DMS153 treated with DMSO at 0.1 percent for 48 hours (cell line): ENCODE results near the gene OAS3.
"Not testable (repeated sequence)": the region's sequence is repeated elsewhere in the genome, so short reads cannot be mapped to it uniquely, and the experiment has no call there.

ENCODE experiments used
- DNase-seq: peaks from one replicate; lab custom pipeline; 2025; ENCODE audit not compliant: unreplicated experiment; lab: John Stamatoyannopoulos, UW

OAS3 gene

DNA sequence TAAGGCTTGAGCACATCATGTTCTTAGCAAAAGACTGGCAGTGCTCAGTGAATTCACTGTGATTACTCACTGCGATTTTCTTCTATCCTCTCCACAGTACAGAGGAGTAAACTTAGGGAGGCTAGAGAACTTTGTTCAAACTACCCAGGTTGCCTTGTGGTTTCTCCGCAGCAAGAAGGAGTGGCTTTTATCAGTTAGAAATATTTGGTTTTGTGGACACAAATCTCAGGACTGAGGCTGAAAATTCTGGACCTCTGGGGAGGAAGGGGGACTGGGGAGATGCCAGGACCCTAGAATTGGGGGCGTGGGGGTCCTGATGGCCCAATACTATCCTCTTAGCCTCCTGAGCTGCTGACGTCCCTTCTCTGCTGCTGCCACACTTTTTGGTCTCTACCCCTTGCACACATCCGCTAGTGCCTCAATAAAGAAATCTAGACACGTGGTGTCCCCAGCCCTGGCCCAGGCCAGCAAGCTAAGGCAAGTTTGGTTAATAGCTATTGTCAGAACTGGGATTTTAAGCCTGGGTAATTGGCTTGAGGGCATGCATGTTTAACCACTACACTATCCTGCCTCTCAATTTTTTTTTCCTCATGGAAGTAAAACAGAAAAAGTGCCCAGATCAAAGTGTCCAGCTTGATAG lies 40.9 kb downstream of the OAS3 start:
- no peak for DNase-seq

DNA sequence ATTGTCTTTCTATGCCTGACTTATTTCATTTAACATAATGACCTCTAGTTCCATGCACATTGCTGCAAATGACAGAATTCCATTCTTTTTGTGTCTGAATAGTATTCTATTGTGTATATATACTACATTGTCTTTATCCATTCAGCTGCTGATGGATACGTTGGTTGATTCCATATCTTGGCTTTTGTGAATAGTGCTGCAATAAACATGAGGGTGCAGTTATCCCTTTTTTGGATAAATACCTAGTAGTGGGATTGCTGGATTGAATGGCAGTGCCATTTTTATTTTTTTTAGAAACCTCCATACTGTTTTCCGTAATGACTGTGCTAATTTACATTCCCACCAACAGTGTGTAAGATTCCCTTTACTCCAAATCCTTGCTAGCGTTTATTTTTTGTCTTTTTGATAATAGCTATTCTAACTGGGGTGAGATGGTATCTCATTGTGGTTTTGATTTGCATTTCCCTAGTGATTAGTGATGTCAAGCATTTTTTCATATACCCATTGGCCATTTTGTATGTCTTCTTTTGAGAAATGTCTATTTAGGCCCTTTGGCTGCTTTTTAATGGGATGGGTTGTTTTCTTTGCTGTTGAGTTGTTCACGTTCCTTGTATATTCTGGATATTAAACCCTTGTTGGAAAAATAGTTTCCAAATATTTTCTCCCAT lies 42.4 kb downstream of the OAS3 start:
- DNase-seq, result no peak

DNA sequence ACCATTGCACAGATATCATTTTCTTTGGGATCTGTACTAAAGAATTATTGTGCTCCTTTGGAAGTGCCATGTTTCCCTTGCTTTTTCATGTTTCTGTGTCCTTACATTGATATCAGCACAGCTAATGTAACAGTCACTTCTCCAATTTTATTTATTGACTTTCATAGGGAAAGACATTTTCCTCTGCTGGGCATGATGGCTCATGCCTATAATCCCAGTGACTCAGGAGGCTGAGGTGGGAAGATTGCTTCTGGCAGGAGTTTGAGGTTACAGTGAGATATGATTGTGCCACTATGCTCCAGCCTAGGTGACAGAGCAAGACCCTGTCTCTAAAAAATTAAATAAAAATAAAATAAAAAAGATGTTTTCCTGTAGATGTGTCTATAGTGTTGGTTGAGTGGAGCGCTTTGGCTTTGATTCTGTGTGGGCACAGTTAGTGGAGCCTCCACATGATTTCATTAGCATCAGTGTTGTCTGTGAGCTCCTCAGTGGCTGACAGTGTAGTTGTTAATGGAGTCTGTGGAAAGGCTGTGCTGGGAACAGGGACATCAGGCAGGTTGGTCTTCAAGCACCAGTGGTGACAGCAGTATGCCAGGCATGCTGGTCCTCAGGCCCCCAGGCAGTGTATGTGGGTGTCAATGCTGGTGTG lies 47.5 kb downstream of the OAS3 start:
- no peak for DNase-seq

DNA sequence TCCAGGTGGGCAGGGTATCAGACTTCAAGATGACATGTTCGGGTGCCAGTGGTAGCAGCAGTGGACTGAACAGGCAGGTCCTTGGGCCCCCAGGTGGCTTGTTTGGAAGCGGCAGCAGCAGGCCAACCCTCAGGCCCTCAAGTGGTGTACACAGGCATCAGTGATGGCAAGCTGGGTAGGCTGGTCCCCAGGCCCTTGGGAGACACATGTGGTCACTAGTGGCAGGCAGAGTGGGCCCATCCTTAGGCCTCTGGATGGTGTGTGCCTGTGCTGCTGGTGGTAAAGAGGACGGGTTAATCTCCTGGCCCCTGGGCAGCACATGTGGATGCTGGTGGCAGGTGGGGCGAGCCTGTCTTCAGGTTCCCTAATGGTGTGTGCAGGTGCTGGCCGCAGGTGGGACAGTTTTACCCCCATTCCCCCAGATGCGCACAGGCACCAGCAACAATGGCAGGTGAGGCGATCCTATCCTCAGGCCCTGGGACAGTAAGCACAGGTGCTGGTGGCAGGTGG lies 48.1 kb downstream of the OAS3 start:
- no peak for DNase-seq

DNA sequence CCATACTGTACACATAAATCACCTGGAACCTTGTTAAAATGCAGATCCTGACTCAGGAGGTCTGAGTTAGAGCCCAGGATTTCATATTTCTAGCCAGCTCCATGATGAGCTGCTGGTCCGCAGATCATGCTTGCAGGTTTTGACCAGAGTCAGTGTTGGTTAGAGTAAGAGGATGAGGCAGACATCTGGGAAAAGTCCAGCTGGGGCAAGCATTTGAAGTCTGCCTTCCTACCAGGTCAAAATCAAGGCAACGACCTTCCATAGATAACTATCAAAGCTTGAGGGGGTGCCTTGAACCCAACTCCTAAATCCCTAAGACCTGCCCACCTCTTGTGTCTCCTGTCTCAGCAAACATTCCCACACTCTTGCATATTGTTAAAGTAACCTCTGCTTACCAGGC lies 49.3 kb downstream of the OAS3 start:
- no peak for DNase-seq

DNA sequence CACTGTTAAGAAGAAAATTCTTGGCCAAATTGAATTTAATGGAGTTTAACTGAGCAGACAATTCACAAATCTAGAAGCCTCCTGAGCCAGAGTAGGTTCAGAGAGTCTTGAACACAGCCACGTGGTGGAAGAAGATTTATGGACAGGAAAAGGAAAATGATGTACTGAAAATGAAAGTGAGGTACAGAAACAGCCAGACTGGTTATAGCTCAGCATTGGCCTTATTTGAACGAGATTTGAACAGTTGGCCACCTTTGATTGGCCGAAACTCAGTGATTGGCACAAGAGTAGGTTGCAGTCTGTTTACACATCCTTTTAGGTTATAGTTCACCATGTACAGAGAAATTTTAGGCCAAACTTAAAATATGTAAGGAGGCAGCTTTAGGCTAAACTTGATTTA lies 50.0 kb downstream of the OAS3 start:
- no peak for DNase-seq

DNA sequence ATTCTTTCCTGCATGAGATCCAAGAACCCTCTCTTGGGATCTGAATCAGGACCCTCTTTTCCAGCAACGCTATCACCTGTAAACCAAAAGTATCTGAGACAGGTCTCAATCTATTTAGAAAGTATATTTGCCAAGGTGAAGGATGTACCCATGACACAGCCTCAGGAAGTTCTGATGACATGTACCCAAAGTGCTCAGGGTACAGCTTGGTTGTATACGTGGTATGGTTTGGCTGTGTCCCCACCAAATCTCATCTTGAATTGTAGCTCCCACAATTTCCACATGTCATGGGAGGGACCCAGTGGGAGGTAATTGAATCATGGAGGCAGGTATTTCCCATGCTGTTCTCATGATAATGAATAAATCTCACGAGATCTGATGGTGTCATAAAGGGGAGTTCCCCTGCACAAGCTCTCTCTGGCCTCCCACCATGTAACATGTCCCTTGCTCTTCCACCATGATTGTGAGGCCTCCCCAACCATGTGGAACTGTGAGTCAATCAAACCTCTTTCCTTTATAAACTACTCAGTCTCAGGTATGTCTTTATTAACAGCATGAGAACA lies 50.6 kb downstream of the OAS3 start:
- not testable (repeated sequence) for DNase-seq

DNA sequence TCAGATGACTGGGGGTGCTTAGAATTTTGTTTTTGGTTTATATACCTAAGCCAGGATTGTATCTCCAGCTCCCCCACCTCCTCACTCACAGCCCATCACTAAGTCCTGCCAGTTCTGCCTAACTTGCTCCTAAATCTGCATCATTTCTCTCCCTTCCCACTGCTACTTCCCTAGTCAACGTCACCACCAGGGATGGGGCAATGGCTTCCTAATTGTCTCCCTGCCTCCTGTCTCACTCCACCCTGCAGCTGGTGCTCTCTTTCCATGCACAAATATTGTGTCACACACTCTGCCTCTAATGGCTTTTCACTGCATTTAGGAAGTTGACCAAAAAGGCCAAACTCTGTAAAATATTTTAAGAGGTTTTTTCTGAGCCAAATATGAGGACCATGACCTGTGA lies 51.5 kb downstream of the OAS3 start:
- DNase-seq, result no peak

DNA sequence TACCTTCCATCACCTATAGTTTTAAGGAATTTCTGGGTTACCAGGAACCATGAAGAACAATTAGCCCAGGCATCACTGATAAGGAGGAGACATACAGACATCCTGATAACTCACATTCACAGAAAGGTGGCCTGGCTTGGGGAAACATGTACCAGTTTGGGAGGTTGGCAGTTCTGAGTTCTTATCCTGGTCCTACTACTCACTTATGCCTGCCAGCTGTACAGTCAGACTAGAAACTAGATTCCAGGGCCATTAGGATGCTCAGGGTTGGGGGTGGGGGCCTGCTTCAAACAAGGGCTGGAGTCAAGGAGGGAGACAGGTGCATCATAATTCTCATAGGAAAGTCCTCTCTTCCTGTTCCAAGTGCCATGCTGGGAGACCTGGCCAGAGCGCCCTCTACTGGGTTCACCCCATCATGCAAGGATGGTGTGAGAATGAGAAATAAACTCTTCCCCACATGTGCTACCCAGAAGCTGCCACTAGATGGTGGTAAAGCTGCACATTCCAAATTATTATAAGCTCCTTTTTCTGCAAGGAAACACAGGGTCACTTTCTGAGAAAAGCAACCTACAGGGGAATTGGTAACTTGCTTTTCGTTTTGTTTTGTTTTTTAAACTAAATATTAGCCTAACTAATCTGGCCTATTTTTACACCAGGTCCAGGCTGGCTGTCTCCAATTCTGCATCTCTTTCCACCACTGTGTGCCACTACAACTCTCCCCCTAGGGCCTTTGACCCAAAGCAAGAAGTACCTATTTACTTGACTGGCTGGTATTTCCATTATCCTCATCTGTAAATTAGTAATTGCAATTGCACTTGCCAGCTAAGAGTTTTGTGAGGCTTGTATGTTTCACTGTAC lies 54.5 kb downstream of the OAS3 start:
- DNase-seq, result peak; percentile 45

DNA sequence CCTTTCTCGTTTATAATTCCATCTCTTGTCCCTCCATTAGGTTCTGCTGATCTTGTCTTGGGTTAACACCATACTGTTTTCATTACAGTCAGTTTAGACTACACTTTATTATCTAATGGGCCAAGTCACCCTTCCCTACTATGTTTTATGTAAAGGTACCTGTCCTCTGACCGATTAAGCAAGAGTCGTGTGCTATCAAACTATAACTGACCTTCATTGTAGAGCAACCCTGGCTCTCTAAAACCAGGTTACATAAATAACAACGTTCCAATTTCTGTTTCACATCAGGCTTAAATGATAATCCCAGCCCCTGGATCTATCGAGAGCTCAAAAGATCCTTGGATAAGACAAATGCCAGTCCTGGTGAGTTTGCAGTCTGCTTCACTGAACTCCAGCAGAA lies 56.7 kb downstream of the OAS3 start:
- no peak for DNase-seq

DNA sequence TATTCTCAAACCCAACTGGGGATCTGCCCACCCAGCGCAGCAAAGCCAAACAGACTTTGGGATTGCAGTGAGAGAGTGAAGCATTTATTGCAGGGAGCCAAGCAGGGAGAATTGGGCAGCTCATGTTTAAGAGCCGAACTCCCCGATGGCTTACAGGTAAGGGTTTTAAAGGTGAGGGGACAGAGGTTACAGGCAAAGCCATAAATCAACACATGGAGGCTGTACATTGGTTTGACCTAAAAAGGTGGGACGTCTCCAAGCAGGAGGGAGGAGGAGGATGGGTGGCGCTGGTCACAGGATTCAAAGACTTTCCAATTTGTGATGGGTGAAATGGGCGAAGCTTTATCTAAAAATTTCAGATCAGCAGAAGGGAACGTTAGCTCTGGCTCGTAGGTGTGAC lies 58.2 kb downstream of the OAS3 start:
- no peak for DNase-seq

DNA sequence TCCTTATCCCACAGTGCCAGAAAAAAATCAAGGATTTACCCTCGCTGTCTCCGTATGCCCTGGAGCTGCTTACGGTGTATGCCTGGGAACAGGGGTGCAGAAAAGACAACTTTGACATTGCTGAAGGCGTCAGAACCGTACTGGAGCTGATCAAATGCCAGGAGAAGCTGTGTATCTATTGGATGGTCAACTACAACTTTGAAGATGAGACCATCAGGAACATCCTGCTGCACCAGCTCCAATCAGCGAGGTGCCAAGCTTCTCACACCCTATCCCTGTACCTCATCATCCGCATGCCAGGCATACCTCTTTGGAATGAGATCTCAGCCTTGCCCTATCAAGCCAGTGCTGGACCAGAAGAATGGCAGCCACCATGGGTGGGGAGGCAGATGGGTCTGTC lies 59.2 kb downstream of the OAS3 start:
- DNase-seq, result no peak

DNA sequence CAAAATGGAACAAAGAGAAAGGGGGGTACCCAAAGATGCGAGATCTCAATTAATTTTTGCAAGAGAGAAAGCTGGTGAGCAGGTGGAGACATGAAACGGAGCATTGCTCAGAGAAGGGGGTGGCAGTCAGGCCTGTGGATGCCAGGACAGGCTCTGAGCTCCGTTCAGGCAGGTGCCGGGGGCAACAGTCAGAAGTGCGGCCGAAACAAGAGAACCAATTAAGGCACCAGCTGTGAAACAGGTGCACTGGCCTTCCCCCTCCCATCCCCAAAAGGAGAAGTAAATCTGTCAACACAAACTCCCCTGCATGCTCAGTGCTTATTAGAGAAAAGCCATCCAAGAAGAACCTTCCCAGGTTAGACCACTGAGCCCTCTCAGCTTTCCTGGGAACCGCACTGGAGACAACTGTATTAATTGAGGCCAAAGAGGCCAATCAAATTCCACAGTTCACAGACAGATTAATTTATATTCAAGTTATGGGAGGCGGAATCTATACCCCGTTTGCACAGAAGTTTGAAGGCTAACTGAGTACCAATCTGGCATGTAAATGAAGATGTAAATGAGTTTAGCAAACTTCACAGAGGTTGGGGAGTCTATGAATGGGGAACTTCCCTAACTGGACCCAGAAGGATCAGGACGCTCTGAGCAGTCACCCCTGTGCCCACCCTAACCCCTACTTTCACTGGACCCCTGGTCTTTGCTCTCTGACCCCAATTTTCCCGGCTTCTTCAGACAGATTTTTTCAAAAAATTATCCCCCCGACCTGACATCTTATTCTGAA lies 60.9 kb downstream of the OAS3 start:
- DNase-seq, result no peak

DNA sequence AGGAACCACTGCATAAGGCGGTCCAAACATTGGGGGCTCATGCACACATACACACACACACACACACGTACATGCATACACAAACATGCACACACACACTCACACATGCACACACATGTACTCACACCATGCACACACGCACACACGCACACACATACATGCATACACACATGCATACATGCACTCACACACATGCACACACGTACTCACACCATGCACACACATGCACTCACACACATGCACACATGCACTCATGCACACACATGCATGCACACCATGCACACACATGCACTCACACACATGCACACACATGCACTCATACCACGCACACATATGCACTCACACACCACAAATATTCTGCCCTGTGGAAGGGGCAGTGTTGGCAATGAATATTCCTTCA lies 62.2 kb downstream of the OAS3 start:
- DNase-seq, result no peak

DNA sequence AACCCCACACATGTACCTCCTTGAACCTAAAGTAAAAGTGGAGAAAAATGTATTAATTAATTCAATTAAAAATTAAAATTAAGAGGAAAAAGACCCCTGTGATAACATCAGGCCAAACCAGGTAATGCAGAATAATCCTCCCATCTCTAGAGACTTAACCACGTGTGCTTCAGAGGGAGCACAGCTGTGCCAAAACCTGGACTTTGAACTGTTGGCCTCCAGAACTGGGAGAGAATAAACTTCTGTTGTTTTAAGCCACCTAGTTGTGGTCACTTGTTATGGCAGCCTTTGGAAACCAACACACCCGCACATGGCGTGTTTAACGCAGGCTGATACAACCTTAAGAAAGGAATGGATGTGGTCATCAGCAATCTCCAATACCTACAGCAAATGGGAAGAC lies 63.9 kb downstream of the OAS3 start:
- no peak for DNase-seq

DNA sequence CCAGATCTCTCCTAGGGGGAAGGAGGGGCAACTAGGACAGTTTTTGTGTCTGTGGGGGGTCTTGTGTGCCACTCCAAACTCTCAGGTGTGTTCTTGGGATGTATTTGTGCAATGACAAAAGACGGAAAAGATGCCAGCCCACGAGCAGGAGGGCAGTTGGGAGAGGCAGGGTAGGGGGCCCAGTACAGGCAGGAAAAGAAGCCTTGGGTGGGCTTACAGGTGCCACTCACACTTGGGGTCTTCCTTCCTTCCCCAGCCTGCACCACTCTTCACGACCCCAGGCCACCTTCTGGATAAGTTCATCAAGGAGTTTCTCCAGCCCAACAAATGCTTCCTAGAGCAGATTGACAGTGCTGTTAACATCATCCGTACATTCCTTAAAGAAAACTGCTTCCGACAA lies 64.4 kb downstream of the OAS3 start:
- no peak for DNase-seq

DNA sequence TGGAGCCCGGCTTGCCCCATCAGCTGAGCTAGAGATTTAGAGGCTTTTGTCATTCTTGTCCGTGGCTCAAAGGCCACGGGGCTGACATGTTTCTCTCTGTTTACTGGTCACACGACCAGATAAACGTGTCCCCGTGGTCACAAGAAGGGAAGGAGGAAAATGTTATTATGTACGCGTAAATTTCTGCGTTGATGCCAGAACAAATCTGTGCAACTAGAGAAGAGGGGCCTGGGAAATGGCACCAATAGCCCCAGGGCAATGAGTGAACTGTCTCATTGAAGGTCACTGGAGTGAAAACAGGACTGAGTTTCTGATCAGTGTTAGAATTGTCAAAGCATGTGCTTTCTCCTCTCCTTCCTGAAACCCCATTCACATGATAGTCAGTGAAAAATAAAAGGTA lies 65.4 kb downstream of the OAS3 start:
- no peak for DNase-seq

DNA sequence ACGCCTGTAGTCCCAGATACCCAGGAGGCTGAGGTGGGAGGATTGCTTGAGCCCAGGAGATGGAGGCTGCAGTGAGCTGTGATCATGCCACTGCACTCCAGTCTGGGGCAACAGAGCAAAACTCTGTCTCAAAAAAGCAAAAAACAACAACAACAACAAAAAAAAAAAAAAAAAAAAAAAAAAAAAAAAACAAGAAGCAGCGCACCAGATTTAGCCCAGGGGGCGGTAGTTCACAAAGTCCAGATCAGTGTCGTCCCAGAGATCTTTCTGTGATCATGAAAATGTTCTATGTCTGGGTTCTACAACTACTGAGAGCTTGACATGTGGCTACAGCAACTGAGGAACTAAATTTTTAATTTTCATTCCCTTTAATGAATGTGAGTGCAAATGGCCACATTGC lies 67.5 kb downstream of the OAS3 start:
- DNase-seq, result no peak

DNA sequence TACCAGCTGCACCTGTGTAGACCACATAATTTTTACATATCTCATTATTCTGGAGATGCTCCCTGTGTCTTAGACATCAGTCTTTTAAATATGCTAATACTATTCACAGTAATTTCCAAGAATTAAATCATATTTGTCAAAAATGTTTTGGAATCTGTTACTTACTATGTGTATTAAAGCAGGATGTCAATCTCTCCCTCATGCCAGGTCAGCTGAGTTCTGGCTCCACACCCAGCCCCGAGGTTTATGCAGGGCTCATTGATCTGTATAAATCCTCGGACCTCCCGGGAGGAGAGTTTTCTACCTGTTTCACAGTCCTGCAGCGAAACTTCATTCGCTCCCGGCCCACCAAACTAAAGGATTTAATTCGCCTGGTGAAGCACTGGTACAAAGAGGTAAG lies 67.9 kb downstream of the OAS3 start:
- no peak for DNase-seq

DNA sequence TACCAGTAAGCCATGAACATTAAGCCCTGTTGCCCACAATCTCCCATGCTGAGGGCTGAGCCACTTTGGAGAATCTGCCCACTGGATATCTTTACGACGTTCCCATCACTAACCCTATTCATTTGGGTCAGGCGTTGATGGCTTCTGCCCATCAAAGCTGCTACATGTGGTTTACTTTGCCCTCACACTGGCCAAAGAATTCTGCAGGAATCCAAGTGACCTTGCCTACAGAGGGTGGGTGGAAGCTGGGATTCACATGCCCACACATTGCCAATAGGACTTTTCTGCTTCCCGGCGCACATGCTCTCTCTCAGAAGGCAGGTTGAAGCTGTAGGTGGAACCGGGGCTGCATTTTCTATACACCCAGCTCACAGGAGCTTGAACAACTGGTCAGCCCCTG lies 68.4 kb downstream of the OAS3 start:
- no peak for DNase-seq
